Hippocampal formation (tissue), 2 donors: Measurements from ENCODE around the gene LTB4R2.

Experiments
- DNase-seq, 2 donors: peaks; one replicate each; lab custom pipeline; 2025; lab: John Stamatoyannopoulos, UW

The LTB4R2 gene

DNA sequence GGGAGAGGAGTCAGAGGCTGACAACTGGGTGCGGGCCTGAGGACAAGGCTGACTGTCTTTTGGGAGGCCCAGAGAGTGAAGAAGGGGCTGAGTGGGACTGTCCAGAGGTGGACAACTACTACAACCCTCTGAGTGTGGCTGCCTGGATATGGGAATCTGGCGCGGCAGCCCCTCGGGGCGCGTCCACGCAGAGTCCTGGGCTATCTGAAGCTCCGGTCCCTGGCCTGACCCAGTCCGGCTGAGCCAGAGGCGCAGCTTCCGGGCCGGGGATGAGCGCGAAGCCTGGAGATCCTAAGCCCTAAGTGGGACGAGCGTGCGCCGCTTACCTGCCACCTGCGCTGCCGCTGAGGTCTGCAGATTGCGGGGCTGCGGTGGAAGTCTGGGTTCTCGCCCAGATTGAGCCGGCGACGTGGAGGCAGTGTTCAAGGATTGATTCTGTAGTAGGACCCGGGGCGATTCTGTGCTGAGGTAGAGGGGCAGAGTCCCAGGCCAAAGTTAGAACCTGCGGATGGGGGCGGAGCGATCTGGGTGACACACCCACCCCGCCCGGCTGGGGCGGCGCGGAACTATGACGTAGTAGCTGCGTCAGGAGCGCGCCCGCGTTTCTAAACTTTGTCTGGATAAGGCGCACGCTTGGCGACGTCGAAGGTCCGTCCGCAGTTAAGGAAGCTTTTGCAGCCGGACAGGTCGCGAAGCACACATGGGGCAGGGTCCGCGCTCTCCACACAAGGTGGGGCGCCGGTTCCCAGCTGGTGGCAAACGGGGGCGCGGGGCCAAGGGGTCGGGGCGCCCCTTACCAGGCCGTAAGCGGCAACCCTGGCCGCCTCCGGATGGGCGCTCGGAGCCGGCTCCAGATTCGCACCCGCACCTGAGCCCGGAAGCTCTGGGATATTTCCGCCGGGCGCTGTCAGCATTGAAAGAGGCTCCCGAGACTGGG, 10.4 kb upstream of the LTB4R2 start, which contains the start of the genes DHRS1 and NOP9:
TSS of gene DHRS1 (minus strand) at position 526 of the 937 bp plus-strand sequence. CDS start 674 bp downstream, outside the sequence.
TSS of gene NOP9 (plus strand) at position 596 of the 937 bp plus-strand sequence. CDS start at position 701, 105 bp downstream.
- DNase-seq: peak; percentile 66 to 85

DNA sequence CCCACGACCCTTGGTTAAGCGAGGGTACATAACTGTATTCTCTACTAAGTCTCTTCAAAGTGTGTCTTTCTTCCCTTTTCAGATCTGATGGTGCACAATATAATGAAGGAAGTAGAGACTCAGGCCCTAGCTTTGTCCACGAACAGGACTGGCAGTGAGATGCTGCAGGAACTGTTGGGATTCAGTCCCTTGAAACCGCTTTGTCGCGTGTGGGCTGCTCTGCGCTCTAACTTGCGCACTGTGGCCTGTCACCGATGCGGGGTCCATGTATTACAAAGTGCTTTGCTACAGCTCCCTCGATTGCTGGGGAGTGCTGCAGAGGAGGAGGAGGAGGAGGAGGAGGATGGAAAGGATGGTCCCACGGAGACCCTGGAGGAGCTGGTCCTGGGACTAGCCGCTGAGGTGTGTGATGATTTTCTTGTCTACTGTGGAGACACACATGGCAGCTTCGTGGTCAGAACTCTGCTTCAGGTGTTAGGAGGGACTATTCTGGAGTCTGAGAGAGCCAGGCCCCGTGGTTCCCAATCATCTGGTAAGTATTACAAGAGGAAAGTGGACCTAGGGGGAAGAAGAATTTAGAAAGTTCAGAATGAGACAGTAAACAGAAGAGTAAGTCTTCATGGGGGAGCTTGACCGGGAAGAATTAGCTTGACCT, 9.5 kb upstream of the LTB4R2 start:
- DNase-seq: no peak

DNA sequence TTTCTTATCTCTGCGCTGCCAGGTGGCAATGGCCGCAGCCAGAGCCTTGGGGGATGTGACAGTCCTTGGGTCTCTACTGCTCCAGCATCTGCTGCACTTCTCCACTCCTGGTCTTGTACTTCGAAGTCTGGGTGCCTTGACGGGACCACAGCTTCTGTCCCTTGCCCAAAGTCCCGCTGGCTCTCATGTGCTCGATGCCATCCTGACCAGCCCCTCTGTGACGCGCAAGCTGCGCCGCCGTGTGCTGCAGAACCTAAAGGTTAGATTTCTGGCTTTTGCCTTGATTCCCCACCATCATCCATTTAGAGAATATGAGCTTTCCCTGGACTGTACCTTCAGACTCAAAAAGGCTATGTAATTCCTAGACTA, 5.9 kb upstream of the LTB4R2 start:
- DNase-seq: no peak

DNA sequence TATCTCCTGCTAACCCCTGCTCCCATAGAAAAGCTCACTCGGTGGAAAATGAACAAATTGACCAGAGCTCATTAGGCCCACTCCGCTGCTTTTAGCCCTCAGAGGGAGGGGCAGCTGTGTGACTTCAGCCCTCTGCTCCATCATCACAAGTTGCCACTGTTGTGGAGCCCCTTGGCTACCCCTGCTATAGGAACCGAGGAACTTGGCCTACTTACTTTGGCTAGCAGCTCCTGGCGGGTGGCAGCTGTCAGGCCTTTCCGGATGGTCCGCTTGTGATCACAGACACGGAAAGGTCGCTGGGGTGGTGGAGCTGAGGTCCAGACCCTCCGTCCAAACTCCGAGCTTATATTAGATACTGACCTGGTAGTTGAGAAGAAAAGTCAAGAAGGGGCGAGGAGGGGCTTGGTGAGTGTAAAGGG, 2.8 kb upstream of the LTB4R2 start:
- DNase-seq: no peak

DNA sequence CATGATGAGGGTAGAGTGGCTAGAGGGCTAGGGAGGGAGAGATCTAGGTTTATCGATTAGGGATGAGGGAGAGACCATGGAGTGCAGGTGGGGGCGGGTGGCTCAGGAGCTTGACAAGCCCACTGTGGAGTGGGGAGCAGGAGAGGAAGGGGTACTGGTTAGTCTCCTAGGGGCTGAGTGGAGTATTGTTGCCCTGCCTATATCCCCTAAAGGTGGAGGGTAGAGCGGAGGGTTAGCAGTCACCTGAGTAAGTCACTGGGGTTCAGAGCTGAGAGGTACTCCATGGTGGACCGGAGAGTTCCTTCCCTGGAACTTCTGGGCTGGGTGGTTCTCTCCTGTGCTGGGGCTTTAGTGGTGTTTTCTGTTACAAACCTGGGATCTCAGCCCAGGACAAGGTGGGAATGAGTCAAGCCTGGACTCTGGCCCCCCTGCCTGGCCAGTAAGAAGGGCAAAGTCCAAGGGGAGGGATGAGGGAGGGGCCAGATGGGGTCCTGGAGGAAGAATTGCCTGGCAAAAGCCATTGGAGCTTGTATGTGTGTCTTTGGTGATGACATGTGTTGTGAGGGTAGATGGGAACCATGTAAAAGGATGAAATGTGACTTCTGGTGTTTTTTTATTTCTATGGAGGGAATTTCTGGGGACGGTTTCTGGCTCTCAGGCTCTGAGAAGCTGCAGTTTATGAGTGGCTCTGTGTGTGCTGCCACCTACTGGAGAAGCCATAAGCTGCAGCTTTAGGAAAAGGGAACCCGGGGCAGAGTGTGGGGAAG, 2.2 kb upstream of the LTB4R2 start, which contains the start of gene CIDEB:
TSS of gene CIDEB (minus strand) at position 403 of the 767 bp plus-strand sequence. CDS start at position 284, 119 bp downstream.
- DNase-seq: peak; percentile 17 to 34

DNA sequence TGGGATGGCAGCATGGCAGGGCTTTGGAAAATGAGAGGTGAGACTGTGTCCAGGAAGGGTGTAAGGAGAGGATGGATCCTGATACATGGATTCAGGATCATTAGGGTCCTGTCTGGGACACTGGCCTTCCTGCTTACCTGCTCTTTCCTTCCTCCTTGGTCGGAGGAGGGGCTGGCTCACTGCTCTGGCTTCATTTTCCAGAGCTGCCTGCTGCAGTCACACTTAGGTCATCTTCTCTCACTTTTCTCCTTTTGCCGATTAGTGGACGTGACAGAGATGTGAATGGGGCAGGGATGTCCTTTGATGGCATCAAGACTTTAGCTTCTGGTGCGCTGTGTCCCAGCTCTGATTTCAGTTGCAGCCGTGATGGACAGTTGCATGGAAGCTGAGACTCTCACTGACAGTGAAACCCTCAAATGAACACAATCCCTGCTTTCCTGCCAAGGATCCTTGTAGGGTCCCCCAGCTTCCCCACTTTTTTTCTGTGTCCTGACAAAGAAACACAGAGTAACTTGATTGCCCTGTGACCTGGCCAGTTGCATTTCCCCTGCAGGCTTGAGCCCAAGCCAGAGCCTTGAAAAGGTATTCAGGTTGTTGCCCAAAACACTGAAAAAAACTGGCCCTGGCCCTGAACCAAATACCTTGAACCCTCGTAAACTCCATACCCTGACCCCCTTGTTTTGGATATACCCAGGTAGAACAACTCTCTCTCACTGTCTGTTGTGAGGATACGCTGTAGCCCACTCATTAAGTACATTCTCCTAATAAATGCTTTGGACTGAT, 1.4 kb upstream of the LTB4R2 start:
- no peak for DNase-seq

DNA sequence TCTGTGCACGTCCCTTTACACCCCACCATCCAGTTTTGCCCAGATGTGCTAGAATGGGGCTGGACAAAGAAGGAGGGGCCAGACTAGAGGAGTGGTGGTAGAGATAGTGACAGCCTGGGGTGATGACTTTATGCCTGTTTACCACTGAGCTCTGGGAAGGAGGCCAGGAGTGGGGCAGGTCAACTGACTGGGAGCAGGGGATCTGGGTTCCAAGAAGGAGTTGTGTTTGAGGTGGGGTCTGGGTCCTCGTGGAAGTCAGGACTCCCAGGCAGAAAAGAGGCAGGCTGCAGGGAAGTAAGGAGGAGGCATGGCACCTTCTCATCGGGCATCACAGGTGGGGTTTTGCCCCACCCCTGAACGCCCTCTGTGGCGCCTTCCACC, 315 bp downstream of the LTB4R2 start:
- DNase-seq: no peak

DNA sequence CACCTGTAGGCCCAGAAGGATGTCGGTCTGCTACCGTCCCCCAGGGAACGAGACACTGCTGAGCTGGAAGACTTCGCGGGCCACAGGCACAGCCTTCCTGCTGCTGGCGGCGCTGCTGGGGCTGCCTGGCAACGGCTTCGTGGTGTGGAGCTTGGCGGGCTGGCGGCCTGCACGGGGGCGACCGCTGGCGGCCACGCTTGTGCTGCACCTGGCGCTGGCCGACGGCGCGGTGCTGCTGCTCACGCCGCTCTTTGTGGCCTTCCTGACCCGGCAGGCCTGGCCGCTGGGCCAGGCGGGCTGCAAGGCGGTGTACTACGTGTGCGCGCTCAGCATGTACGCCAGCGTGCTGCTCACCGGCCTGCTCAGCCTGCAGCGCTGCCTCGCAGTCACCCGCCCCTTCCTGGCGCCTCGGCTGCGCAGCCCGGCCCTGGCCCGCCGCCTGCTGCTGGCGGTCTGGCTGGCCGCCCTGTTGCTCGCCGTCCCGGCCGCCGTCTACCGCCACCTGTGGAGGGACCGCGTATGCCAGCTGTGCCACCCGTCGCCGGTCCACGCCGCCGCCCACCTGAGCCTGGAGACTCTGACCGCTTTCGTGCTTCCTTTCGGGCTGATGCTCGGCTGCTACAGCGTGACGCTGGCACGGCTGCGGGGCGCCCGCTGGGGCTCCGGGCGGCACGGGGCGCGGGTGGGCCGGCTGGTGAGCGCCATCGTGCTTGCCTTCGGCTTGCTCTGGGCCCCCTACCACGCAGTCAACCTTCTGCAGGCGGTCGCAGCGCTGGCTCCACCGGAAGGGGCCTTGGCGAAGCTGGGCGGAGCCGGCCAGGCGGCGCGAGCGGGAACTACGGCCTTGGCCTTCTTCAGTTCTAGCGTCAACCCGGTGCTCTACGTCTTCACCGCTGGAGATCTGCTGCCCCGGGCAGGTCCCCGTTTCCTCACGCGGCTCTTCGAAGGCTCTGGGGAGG, 985 bp downstream of the LTB4R2 start, which contains the start of gene LTB4R:
TSS of gene LTB4R (plus strand) at position 857 of the 959 bp plus-strand sequence. CDS start 4,150 bp downstream, outside the sequence.
- peak in 1 of 2 donors; percentile 70 for DNase-seq

DNA sequence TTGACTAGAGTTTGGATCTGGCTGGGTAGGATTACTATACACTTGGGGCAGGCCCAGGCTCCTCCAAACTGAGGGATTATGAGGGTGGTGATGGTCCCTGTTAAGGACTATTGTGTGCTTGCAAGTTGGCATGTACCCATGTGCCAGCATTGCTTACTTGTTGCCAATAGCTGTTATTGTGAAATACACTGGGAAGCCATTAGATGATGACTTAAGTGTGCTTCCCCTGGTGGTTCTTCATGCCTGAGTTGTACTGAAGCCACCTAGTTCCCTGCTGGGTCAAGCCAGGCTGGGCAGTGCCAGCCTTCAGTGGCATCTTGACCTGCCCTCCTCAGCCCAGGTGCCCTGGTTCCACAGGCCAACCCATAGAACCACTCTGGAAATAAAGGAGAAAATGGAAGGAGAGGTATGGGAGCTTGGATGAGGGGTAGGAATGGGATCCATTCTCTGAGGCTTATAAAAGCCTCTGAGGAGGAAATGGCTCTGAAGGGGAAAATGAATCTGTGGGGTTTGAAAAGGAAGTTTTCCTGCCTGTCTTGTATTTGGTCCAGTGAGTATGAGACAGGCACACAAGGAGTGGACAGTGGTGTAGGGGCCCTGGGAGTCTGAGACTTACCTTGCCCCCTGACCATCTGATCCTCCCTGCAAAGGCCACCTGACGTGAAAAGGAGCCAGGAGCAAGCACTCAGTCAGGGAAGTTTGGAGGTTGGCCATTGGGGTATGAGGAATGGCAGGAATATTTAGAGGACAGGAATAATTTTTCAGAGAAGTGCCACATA, 2.1 kb downstream of the LTB4R2 start:
- DNase-seq: no peak

DNA sequence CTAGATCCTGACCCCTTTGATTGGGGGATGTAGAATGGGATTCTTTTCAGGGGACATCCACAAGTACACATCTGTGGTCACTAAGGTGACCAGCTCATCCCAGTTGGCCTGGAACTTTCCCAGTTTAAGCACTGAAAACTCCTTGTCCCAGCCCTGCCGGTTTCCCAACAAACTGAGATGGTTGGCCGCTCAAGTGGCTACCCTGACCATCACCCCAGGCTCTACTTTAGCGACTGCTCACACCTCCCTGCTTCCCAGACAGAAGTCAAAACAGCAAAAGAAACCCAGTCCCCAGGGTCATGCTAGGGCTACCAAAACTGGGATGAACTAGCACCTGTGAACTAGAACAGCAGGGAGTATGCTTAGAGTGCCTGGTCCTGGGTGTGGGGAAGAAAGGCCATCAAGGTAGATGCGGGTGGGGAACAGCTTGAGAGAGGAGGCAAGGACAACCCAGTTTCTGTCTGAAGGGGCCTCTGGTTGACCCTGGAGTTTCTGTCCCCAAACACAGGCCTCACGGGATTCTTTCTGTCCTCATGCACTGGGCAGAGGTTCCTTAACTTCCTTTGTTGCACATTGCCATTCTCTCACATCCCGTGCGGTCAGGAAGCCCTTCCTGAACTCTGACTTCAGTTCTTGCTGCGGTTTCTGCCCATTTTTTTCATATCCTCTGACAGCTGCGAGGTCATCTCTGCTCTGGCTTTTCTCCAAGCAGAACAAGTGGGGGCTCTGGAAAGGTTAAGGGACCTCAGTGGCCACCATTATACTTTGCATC, 3.0 kb downstream of the LTB4R2 start:
- no peak for DNase-seq

DNA sequence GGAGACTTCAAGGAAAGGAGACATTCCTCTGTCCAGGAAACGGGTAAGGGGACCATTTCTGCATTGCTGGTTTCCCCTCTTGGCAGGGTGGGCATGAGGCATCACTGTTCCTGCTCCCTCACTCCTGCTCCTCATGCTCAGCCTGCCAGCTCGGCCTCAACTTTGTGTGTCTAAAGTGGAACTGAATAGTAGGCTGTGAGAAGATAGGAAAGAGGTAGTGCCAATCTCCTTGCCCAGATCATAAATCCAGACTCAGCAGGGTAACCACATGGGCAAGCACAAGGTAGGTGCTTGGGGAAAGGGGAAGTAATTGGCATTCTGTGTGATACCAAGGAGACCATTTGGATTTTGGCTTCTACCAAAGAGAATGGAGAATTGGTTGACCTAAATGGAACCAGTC, 4.0 kb downstream of the LTB4R2 start:
- DNase-seq: no peak

DNA sequence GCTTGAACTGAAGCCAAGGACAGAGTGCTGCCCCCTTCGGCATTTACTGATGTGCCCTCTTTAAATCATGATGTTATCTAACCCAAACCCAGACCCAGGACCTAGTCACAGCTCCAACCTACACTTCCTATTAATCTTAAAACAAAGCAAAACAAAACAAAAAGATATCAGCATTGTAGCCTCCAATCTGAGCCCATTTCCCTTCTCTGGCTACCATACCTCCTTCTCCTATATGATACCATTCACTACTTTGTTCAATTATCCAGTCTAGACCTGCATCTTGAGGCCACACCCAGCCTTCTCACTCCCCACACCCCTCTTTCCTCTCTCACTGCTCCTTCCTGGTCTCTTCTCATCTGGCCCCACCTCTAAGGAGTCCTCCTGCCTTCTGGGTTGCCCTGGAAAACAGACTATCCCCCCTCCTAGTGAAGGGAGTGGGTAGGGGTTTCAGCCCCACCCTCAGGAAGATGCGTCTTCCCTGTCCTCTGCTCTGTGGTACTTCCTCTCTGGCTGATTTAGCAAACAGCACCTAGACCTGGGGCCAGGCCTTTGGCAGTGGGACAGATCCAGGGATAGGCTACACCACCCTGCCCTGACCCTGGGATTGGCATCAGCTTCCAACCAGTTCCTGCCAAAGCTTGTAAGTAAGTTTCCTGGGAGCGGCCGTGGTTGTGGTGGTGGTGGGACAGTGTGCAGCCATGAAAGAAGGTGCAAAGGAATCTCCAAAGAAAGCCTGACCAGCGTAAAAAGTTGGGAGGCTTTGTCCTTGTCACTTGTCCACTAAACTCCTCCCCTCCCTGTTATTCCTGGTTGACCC, 4.6 kb downstream of the LTB4R2 start:
- DNase-seq: no peak

DNA sequence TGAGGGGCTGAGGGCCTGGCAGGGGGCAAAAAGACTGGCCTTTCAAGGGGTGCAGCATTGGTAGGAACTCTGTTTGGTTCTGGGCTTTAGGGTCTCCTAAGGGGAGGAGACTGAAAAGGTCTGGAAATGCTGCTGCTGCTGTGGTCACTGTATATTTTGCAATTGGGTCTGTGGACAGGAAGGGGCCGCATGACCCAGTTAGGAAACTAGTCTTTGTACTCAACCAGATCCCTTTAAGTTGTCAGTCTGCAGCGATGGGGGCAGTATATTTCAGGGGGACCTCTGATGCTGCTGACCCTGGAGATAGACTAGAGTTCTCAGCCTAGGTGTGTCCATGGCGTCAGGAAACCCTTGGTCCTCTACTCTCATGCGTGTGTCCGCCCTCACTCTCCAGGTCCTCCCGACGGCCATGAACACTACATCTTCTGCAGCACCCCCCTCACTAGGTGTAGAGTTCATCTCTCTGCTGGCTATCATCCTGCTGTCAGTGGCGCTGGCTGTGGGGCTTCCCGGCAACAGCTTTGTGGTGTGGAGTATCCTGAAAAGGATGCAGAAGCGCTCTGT, 5.4 kb downstream of the LTB4R2 start:
- no peak for DNase-seq

DNA sequence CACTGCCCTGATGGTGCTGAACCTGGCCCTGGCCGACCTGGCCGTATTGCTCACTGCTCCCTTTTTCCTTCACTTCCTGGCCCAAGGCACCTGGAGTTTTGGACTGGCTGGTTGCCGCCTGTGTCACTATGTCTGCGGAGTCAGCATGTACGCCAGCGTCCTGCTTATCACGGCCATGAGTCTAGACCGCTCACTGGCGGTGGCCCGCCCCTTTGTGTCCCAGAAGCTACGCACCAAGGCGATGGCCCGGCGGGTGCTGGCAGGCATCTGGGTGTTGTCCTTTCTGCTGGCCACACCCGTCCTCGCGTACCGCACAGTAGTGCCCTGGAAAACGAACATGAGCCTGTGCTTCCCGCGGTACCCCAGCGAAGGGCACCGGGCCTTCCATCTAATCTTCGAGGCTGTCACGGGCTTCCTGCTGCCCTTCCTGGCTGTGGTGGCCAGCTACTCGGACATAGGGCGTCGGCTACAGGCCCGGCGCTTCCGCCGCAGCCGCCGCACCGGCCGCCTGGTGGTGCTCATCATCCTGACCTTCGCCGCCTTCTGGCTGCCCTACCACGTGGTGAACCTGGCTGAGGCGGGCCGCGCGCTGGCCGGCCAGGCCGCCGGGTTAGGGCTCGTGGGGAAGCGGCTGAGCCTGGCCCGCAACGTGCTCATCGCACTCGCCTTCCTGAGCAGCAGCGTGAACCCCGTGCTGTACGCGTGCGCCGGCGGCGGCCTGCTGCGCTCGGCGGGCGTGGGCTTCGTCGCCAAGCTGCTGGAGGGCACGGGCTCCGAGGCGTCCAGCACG, 6.1 kb downstream of the LTB4R2 start:
- no peak for DNase-seq

DNA sequence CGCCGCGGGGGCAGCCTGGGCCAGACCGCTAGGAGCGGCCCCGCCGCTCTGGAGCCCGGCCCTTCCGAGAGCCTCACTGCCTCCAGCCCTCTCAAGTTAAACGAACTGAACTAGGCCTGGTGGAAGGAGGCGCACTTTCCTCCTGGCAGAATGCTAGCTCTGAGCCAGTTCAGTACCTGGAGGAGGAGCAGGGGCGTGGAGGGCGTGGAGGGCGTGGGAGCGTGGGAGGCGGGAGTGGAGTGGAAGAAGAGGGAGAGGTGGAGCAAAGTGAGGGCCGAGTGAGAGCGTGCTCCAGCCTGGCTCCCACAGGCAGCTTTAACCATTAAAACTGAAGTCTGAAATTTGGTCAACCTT, 6.6 kb downstream of the LTB4R2 start:
- DNase-seq: no peak

DNA sequence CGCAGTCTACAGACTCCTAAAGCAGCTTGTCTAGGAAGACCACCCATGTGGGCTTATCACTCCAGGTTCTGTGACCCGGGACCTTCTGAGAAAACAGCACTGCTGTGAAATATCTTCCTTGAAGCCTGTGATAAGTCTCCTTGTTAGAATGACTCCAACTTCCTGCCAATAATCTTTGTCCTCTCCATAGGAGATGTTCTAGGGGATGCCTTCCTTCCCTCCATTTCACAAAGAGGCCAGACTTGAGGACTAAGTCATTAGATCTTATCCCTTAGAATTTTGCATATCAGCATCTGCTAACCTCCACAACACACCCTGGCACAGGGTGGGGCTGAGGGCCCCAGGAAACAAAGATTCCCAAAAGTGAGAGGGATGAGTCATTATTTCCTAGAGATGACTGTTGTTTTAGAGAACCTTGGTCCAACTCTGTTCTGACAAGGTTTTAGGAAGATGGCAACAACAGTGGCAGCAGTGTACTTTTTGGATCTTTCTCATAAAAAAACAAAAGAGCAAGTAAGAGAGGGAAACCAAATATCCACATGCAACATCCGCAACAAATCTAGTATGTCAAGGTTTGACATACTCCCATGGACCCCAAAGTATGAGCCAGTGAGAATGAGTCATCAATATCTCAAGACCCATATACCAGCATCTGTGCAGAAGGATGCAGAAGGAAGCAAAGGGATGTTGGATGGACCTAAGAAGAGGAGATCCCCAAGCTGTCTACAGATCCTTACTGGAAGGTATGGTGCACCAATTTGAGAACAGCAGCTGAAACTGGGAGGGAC, 7.4 kb downstream of the LTB4R2 start:
- no peak for DNase-seq
